Brain microvascular endothelial cell (primary cell): ENCODE data around the gene CLEC20A.

Source experiments
- DNase-seq: peaks from one replicate; pipeline ENCODE4 v3.0.0-alpha.2; 2020
- H3K27ac ChIP-seq: fragments of 250-450 bp; sonication (Bioruptor Pico); 2 replicates; pipeline ENCODE4 v1.5.1; 2020; ENCODE audit warnings: mild to moderate bottlenecking, moderate library complexity
- H3K27me3 ChIP-seq: fragments of 250-450 bp; sonication (Bioruptor Pico); replicated peaks from 2 replicates; pipeline ENCODE4 v1.5.1; 2020; ENCODE audit warnings: mild to moderate bottlenecking
- H3K36me3 ChIP-seq: fragments of 250-450 bp; sonication (Bioruptor Pico); replicated peaks from 2 replicates; pipeline ENCODE4 v1.5.1; 2020; ENCODE audit warnings: mild to moderate bottlenecking
- H3K4me3 ChIP-seq: 2 replicates; pipeline ENCODE4 v1.5.1; 2011; ENCODE audit warnings: low read depth, mild to moderate bottlenecking, control low read depth, low read length, moderate library complexity
- CTCF ChIP-seq: IDR thresholded peaks from 2 replicates; pipeline ENCODE4 v1.5.1; 2011; ENCODE audit warnings: low read depth, mild to moderate bottlenecking, moderate library complexity, low read length, control low read depth, inconsistent platforms; ENCODE audit errors: missing control alignments
- in situ Hi-C: cut with HindIII; loops from 2 replicates; pipeline ENCODE4 v1.10.0; 2017; ENCODE audit warnings: low sequenced_read_pairs, low pct_ligation_motif_present

The CLEC20A gene

GRCh38 chr1:178477373-178477772 is 19.4 kb downstream of the CLEC20A start:
- Histone ChIP-seq H3K27ac (no peak overlapping the region), H3K4me3 (no peak overlapping the region), H3K27me3 (no peaks in the 10 kb centered on the region), H3K36me3 (peaks cover 13% of the 10 kb centered on the region)
- TF ChIP-seq CTCF: no peak
- DNase-seq: no peak
- in situ Hi-C loops: no loop called here

- in situ Hi-C loops: no loop called here
- no peak overlapping the region for H3K4me3 ChIP-seq
- H3K27ac ChIP-seq: no peak overlapping the region
- no peak for DNase-seq
- H3K27me3 ChIP-seq: no peaks in the 10 kb centered on the region
- H3K36me3 ChIP-seq: peaks cover 15% of the 10 kb centered on the region
- no peak for TF ChIP-seq CTCF
Measured at GRCh38 chr1:178472531-178472930, 24.2 kb downstream of the CLEC20A start.

GRCh38 chr1:178470411-178470960 is 26.3 kb downstream of the CLEC20A start:
- H3K36me3 ChIP-seq: peaks cover 20% of the 10 kb centered on the region
- in situ Hi-C loops: no loop called here
- H3K4me3 ChIP-seq: no peak overlapping the region
- no peak overlapping the region for H3K27ac ChIP-seq
- H3K27me3 ChIP-seq: no peaks in the 10 kb centered on the region
- DNase-seq: no peak
- TF ChIP-seq CTCF: no peak

- H3K27me3 ChIP-seq: no peaks in the 10 kb centered on the region
- peaks cover 11% of the 10 kb centered on the region for H3K36me3 ChIP-seq
- no peak for DNase-seq
- TF ChIP-seq CTCF: no peak
- in situ Hi-C loops: no loop called here
- no peak overlapping the region for H3K4me3 ChIP-seq
- H3K27ac ChIP-seq: no peak overlapping the region
Measured at GRCh38 chr1:178467837-178468236, 28.9 kb downstream of the CLEC20A start.

GRCh38 chr1:178465011-178465410 is 31.8 kb downstream of the CLEC20A start:
- in situ Hi-C loops: no loop called here
- no peak overlapping the region for H3K27ac ChIP-seq
- no peak overlapping the region for H3K4me3 ChIP-seq
- H3K27me3 ChIP-seq: no peaks in the 10 kb centered on the region
- no peak for TF ChIP-seq CTCF
- DNase-seq: peak; percentile 29
- peaks cover 10% of the 10 kb centered on the region for H3K36me3 ChIP-seq

- Histone ChIP-seq H3K4me3 (no peak overlapping the region), H3K27me3 (no peaks in the 10 kb centered on the region), H3K27ac (no peak overlapping the region), H3K36me3 (peaks cover 10% of the 10 kb centered on the region)
- no peak for DNase-seq
- in situ Hi-C loops: no loop called here
- TF ChIP-seq CTCF: no peak
Measured at GRCh38 chr1:178464566-178464965, 32.2 kb downstream of the CLEC20A start.
